Activated CD4-positive, alpha-beta T cell treated with anti-CD3 and anti-CD28 coated beads, Interleukin-2, amount 50 U/mL, for 4 hours (primary cell): ENCODE data around the gene TPRN.

ENCODE experiments used
- DNase-seq, 2 experiments: peaks; one replicate each; pipeline ENCODE4 v3.0.0-alpha.2; 2020

TPRN gene

DNA sequence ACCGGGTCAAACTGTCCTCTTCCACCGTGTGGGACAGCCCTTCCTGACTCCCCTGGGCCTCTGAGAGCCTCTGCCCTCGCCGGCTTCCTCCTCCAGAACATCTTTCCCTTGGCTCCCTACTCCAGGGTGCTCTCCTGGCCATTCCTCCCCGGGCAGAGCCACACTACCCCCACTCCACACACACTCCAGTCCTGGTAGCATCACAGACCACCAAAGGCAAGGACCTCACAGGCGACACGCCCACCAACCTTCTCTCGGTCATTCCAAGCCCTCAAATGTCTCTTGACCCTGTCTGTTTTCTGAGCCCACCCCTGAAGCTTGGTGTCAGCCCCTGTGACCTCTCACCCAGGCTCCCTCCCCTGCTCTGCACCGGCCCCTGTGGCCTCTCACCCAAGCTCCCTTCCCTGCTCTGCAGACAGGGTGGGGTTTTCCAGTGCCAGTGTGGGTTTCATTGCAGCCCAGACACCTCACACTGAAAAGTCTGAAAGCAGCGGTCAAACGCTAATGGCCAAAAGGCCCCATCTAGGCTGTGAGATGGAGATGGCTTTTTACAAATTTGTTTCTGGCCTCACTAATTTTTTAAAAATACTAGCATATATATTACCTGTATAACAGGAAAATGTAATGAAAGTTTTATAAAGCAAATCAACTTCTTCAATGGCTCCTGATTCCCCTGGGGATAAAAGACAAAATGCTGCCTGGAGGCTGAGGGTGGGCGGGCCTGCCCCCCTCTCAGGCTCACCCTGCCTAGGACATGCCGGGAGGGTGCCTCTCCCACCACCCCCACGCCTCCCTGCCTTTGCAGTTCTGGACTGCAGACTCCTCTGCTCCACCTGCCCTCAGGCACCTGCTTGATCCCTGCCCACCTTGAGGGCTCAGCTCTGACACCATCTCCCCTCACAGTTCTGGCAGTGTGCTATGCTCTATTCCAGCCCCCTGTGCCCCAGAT, 41.2 kb downstream of the TPRN start:
- DNase-seq = no peak

DNA sequence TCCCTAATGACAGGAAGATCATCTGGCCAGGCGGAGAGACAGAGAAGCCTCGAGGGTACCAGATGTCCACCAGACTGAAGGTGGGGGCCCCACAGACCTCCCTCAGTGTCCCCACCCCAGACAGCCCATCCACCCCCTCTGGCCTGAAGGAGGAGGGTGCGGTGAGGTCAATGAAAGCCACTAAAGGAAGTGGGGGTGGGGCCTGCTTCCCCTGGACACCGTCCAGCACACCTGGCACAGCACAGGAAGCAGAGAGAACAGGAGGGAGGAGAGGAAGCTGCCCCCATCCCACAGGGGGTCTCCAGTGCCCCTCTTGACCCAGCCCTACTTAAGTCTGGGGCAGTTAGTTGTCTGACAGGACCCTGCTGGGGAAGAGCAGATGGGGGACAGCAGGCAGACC, 41.9 kb downstream of the TPRN start:
- no peak for DNase-seq

DNA sequence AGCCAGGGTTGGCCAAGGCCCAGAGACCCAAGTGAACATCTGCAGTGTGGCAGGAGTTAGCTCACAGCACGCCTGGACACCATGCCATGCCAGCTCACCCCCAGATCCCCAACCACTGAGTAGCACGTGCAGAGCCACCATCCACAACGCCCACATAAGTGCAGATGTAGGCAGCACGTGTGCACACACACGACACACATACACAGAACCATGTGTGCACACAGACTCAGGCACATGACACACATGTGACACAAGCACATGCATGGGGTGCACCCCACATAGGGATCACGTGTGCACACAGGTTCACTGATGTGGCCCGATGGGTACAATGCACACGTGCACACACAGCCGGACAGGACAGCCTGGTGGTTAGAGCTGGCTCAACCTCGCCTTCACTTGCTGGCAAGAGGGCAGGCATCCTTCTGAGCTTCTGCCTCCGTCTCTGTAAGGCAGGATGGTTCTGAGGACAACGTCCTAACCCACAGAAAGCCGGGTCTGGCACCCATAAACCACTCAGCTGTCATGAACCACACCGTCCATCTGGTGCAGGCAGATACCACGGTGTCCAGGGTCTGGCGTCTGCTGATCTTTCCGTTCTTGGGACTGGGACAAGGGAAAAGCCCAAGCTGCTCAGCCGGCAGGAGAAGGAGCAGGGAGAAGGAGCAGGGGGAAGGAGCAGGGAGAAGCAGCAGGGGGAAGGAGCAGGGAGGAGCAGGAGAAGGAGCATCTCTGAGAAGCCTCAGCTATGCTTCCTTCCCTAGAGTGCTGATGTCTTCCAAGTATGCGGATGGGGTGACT, 42.7 kb downstream of the TPRN start:
- no peak for DNase-seq

DNA sequence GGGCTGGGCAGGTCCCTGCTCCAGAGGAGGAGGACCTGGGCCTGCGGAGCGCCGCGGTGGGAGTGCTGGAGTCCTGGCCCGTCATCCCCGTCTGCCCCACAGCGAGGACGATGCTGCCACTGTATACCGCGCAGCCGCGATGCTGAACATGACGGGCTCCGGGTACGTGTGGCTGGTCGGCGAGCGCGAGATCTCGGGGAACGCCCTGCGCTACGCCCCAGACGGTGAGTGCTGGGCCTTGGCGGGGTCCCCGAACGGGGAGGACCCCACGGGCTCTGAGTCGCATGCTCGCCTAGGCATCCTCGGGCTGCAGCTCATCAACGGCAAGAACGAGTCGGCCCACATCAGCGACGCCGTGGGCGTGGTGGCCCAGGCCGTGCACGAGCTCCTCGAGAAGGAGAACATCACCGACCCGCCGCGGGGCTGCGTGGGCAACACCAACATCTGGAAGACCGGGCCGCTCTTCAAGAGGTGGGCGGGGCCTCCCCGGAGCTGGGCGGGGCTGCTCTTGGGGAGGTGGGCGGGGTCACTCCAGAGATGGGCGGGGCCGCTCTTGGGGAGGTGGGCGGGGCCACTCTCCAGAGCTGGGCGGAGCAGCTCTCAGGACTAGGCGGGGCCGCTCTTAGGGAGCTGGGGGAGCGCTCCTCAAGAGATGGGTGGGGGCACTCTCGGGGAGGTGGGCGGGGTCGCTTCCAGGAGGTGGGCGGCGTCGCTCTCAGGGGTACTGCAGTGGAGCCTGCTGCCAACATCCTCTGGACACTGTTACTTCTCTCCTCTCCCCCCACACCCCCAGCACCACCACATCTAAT, 43.8 kb downstream of the TPRN start:
- peak; percentile 56 to 67 for DNase-seq

DNA sequence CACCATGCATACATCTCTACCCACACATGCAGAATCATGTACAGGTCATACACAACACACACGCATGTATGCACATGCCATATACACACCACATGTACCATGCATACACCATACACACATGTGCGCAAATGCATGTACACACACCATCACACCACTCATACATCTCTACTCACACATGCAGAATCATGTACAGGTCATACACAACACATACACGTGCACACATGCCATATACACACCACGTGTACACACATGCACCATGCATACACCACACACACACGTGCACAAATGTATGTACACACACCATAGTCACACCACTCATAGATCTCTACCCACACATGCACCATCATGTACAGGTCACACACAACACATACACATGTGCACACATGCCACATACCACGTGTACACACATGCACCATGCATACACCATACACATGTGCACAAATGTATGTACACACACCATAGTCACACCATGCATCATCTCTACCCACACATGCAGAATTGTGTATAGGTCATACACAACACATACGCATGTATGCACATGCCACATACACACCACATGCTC, 47.6 kb downstream of the TPRN start:
- no peak for DNase-seq

DNA sequence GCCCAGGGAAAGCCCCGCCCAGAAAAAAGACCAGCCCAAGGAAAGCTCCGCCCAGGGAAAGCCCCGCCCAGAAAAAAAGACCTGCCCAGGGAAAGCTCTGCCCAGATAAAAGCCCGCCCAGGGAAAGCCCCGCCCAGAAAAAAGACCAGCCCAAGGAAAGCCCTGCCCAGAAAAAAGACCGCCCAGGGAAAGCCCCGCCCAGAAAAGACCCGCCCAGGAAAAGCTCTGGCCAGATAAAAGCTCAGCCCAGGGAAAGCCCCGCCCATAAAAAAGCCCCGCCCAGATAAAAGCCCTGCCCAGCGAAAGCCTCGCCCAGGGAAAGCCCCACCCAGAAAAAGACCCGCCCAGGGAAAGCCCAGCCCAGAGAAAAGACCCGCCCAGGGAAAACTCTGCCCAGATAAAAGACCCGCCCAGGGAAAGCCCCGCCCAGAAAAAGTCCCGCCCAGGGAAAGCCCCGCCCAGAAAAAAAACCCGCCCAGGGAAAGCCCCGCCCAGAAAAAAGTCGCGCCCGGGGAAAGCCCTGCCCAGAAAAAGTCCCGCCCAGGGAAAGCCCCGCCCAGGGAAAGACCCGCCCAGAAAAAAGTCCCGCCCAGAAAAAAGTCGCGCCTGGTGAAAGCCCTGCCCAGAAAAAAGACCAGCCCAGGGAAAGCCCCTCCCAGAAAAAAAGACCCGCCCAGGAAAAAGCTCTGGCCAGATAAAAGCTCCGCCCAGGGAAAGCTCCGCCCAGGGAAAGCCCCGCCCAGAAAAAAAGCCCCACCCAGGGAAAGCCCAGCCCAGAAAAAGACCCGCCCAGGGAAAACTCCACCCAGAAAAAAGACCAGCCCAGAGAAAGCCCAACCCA, 49.7 kb downstream of the TPRN start:
- DNase-seq = no peak

DNA sequence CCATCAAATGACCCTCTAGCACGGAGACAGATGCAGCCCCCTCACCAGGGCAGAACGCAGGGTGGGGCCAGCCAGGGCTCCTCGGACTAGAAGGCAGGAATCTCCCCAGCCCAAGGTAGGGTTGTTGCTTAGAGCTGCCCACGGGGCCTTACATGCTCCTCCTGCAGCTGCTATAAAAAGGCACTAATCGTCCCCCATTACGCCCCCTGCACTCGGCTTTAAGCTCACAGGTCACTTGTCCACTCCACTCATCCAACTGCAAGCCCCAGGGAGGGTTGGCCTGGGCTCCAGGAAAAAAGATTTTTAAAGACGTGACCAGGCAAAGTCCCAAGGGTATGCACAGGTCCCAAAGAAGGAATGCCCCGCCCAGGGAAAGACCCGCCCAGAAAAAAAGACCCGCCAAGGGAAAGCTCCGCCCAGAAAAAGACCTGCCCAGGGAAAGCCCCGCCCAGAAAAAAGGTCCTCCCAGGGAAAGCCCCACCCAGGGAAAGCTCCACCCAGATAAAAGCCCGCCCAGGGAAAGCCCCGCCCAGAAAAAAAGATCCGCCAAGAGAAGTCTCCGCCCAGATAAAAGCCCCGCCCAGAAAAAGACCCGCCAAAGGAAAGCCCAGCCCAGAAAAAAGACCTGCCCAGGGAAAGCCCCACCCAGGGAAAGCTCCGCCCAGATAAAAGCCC, 50.5 kb downstream of the TPRN start:
- DNase-seq = no peak

DNA sequence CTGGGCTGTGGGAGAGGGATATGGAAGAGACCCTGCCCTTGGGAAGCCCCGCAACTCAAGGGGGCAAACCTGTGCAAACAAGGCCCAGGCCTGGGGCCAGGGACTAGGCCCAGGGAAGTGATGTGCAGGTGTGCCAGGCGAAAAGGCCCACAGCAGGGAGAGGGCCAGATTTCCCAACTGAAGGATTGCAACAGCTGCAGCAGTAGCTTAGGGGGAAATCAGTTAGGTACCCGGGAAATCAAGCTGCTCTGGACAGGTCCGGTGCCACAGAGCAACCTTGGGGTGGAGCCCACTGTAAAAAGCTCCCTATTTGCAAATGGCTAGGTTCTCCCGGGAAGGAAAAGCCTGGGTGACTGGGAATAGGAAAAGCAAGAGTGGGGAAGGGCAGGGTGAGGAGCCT, 51.2 kb downstream of the TPRN start:
- no peak for DNase-seq

DNA sequence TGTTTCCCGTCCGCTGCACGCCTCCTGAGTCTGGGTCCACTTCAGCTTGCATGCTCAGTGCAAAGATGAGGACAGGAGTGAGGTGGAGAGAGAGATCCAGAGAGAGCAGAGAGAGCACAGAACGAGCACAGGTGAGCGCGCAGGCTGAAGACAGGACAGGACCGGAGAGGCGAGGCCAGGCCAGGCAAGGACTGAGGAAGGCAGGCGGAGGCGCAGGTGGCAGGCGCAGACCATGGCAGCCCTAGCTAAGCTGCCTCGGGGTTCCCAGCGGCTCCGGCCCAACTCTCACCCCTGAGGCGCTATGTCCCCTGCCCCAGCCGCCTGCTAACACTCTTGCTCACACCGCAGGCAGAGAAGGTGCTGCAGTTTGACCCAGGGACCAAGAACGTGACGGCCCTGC, 51.9 kb downstream of the TPRN start:
- DNase-seq = no peak

DNA sequence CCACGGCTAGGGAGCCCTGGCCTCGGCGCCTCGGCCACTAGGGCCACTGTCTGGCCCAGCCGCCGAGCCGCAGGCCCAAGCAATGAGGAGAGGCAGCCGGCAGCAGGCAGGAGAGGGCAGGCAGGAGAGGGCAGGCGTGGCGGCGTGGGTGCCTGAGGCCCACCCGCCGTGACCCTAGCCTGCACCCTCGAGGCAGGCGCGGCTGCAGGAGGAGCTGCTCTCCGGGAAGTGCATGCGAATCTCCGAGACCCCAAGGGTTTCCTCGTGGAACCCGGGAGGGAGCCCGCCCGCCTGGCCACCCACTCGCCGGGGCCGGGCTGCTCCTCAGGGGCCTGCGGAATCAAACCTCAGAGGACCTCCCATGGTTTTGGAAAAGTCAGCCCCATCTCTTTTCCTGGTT, 52.3 kb downstream of the TPRN start:
- DNase-seq = no peak

DNA sequence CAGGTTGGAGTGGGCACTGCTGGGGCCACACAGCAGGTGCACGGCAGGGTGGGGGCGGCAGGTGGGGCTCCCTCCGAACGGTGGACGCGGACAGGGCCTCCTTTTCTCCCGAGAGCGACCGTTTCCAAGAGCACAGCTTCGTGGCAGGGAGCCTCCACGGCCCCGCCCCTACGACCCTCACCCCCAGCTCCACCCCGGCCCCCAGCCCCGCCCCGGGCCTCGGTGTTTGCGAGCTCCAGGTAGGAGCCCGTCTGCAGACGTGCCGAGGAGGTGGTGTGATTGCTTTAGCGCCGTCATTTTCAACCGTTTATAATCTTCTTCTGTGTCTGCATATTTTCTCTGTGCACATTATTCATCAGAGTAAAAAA, 52.8 kb downstream of the TPRN start:
- DNase-seq = no peak

DNA sequence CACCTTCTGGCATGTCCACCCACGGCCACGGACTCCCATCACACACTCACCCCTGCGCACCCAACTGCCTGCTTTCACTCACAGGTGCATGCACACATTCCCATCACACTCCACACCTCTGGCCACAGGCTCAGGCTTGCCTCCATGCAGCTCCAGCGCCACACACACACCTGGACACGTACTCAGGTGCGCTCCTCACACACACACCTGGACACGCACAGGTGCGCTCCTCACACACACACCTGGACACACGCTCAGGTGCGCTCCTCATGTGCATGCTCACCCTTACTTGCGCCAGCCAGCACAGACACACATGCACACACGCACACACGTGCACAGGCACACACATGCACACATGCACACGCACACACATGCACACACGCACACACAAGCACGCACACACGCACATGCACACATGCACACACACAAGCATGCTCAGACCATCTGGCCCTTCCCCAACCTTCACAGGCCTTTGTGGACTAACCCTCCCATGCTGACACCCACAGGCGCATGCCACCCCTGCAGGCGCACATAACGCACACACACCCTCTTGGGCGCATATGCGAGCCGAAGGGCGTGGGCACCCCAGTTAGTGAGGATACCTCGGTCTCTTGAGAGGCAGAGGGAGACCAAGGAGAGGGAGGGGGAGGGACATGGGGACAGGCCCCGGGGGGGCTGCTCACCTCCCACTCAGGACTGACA, 53.3 kb downstream of the TPRN start:
- no peak for DNase-seq

DNA sequence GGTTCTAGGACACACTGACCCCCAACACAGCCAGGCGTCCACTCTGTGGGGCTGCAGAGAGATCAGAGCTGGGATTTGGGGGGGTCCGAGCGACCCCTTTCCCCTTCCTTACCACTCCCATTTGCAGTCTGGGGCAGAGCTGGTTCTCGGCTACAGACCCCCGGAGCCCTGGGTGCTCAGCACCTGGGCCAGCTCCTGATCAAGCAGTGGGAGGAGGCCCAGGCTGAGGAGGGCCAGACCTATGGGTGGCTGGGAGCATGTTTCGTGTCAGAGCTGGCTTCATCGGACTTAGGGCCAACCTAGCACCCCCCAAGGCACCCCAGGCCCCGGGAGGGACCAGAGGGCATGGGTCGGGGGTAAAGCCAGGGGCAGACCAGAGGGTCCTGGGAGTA, 54.0 kb downstream of the TPRN start:
- DNase-seq = no peak

DNA sequence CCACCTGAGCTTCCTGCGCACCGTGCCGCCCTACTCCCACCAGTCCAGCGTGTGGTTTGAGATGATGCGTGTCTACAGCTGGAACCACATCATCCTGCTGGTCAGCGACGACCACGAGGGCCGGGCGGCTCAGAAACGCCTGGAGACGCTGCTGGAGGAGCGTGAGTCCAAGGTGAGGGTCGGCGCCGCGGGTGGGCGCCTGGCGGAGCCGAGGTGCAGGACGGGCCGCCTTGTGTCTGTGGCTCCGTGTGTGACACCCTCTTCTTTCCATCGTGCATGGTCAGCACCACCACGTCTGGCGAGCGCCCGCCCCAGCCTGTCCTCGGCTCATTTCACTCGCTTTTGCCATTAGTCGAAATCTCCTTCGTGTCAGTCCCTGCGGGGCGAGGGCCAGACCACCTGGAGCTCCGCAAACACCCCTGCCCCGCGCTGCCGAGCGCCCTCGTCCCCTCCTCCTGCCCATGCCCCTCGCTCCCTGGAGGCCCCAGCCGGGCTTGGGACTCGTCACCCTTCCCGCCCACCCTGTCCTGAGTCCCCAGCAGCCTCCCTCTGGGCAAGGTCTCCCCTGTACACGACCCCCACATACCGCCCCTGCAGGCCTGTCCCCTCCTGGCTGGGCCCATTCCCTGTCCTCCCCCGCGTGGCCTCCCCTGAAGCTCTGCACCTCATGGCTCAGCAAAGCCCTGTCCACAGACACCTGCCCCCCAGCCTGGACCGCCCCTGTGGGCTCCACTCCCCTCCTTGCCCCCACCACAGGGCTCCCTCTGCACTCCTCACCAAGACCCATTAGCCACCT, 54.6 kb downstream of the TPRN start:
- no peak for DNase-seq

DNA sequence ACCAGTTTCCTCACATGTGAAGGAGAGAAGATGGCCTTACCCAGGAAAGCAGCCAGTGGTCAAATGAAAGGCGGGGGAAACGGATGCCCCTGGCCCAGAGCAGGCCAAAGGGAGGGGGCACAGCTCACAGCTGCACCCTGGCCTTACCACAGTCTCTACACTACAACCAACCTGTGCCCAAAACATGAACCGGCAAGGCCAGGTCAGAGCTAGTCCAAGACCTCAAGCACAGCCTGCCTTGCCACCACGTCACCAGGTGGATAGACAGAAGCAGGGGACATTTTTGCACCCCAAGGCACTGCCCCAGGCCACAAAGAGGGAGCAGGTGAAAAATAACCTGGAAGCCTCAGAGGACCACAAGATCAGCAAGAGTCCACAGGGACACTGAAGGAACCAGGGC, 57.1 kb downstream of the TPRN start:
- DNase-seq = no peak

DNA sequence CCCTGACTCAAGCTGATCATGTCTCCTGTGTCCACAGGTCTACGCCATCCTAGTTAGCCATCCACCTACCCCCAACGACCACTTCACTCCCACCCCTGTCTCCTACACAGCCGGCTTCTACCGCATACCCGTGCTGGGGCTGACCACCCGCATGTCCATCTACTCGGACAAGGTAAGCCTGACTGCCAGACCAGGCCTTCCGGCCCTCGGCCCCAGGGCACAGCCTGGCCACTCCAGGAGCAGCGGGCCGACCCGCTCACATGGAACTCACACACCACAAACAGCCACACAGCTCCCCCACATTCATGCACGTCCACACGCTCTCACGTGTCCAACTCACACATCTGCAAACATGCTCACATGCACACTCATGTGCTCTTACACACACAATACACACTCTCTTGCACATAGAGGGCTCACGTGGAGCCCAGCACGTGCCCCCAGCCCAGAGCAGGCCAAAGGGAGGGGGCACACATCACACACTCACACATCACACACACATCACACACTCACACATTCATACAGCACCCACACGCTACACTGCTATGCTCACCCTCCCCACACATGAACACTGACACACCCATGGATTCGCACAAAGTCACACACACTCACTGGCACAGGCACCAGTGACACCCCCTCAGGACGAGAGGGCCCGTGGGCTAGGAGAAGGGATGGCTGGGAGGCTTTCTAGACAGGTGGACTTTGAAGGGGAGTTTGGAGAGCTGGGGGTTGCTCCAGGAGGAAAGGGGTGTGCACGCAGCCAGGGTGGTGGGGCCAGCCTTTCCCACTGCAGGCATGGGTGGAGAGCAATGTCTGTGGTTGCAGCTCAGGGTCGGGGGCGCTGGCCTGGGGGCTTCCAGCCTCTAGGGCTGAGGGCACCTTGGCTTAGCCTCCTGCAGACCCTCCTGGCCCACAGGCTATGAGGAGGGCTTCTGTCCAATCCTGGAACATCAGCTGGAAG, 58.3 kb downstream of the TPRN start:
- DNase-seq = no peak
